ENCODE data around the gene C5AR1. TPM values are rescaled to one million over a fixed set of nuclear protein-coding genes. Genes with fewer than 3 reads are reported as not detected.
"Not testable (repeated sequence)": the region's sequence is repeated elsewhere in the genome, so short reads cannot be mapped to it uniquely, and the experiment has no call there.

The C5AR1 gene
- total and polyA plus RNA-seq, 3 donors from 2014 or later, result 3.5 to 6.1 (median 3.9) TPM

DNA sequence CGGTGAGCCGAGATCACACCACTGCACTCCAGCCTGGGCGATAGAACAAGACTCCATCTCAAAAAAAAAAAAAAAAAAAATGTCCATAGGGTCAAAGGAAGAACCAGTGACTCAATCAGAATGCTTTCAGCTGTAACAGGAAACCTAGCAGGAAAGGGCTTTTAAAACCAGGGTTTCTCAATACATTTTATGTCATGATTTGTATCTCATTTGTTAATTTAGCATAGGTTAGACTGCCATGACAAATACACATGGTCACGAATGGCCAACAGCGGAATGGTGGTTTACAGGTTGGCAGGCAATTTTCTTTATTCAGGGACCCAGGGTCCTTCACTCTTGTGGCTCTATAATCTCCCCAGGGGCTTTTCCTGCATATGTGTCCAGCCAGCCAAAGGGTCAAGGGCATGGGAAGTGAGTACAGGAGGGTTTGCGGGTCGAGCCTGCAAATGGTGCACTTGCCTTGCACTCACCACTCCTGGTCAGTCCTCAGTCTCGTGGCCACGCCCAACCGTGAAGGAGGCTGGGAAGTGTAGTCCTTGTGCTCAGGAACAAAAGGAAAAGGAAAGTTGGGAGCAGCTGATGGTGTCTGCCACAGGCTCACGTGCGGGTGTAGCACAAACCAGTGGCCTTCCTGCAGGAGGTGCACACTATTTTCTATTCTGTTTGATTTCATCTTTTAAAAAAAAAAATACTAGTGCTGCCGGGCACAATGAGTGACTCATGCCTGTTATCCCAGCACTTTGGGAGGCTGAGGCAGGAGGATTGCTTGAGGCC lies 54.3 kb downstream of the C5AR1 start:
- Histone ChIP-seq H3K27me3 (no peaks in the 10 kb centered on the region), H3K9me3 (no peaks in the 10 kb centered on the region), H3K36me3 (ENCODE audit: low read depth, missing control alignments) (no peaks in the 10 kb centered on the region), H3K4me1 (no peaks in the 10 kb centered on the region), H3K4me3 (no peak overlapping the region), H3K27ac (no peak overlapping the region)
- no peak for DNase-seq
- intact Hi-C loops (cut with DNase I; ENCODE audit: low total_unique reads), result no loop called here
- TF ChIP-seq POLR2A (IDR thresholded peaks at IDR 0.05), result no peak
- TF ChIP-seq, protein P1, sequence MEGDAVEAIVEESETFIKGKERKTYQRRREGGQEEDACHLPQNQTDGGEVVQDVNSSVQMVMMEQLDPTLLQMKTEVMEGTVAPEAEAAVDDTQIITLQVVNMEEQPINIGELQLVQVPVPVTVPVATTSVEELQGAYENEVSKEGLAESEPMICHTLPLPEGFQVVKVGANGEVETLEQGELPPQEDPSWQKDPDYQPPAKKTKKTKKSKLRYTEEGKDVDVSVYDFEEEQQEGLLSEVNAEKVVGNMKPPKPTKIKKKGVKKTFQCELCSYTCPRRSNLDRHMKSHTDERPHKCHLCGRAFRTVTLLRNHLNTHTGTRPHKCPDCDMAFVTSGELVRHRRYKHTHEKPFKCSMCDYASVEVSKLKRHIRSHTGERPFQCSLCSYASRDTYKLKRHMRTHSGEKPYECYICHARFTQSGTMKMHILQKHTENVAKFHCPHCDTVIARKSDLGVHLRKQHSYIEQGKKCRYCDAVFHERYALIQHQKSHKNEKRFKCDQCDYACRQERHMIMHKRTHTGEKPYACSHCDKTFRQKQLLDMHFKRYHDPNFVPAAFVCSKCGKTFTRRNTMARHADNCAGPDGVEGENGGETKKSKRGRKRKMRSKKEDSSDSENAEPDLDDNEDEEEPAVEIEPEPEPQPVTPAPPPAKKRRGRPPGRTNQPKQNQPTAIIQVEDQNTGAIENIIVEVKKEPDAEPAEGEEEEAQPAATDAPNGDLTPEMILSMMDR (IDR thresholded peaks at IDR 0.05), result no peak
- 87% methylated on average over 13 of the region's 13 CpGs for WGBS, 2 donors

DNA sequence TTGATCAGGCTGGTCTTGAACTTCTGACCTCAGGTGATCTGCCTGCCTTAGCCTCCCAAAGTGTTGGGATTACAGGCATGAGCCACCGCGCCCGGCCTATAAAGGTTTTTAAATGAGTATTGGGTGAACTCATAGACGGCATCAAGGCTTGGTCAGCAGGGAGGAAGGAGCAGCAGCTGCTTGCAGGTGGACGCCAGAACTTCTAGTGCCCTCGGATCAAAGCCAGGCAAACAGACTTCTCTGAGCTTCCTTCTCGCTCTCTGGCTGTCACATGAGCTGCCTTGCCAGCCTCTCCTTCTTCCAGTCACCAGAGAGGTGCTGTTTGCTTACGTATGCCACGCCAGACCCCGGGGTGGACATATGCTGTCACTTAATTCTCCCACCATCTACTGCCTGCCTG lies 55.8 kb downstream of the C5AR1 start:
- WGBS, 2 donors, result 49 to 77% methylated on average over 7 to 10 of the region's 10 CpGs

DNA sequence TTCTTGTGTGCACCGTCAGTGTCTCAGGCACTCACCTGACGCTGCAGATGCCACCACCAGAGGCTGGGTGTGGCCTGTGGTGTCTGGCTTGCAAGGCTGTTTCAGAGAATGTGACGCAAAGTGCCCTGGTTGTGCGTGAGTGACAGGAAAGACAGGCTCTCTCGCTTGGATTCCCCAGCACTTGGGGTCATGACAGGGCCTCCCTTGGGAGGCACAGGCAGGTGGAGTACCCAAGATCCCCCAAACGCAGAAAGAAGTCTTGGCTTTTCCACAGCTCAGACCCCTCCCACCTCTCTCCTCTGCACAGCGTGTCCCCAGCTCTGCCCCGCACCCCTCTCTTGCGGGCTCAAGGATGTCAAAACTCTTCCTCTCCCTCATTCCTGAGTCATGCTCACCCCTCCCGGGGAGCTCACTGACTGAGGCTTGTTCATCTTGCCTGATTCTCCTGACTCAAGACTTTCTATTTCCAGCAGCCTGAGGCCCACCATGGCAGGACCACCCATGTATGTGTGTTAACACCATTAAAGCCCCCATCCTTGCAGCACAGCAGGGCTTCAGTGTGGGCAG lies 60.5 kb downstream of the C5AR1 start:
- H3K4me1 ChIP-seq, result no peaks in the 10 kb centered on the region
- H3K4me3 ChIP-seq, result no peak overlapping the region
- DNase-seq, result no peak
- intact Hi-C loops (cut with DNase I; ENCODE audit: low total_unique reads), result no loop called here
- WGBS, 2 donors, result 63 to 65% methylated on average over 6 to 10 of the region's 10 CpGs
- H3K36me3 ChIP-seq (ENCODE audit: low read depth, missing control alignments), result no peaks in the 10 kb centered on the region
- no peaks in the 10 kb centered on the region for H3K27me3 ChIP-seq
- no peaks in the 10 kb centered on the region for H3K9me3 ChIP-seq
- H3K27ac ChIP-seq, result no peak overlapping the region
- TF ChIP-seq POLR2A (IDR thresholded peaks at IDR 0.05), result no peak
- TF ChIP-seq, protein P1 (IDR thresholded peaks at IDR 0.05), result no peak

More for the DNA sequence above, 55.8 kb downstream of the C5AR1 start:
- H3K4me1 ChIP-seq; H3K27me3 ChIP-seq; H3K27ac ChIP-seq; H3K4me3 ChIP-seq; intact Hi-C loops (cut with DNase I; ENCODE audit: low total_unique reads); DNase-seq; H3K9me3 ChIP-seq; H3K36me3 ChIP-seq (ENCODE audit: low read depth, missing control alignments): not testable (repeated sequence)

DNA sequence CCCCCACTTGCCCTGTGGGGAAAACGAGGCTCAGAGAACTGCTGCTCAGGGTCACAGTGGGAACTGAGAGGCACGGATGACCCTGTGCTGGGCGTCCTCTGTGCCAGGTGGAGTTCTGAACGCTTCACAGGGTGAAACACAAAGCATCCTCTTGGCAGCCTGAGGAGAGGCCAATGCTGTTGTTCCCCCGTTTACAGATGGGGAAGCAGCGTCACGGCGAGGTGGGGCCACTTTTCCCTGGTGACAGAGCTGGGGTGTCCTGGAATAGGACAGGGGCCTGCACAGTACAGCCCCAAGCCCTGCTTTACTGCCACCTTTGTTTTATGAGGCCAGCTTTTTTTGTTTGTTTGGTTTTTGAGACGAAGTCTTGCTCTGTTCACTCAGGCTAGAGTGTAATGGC lies 61.6 kb downstream of the C5AR1 start:
- H3K9me3 ChIP-seq, result no peaks in the 10 kb centered on the region
- no peak overlapping the region for H3K4me3 ChIP-seq
- TF ChIP-seq, protein P1 (IDR thresholded peaks at IDR 0.05), result no peak
- TF ChIP-seq POLR2A (IDR thresholded peaks at IDR 0.05), result no peak
- no peaks in the 10 kb centered on the region for H3K4me1 ChIP-seq
- intact Hi-C loops (cut with DNase I; ENCODE audit: low total_unique reads), result no loop called here
- no peak overlapping the region for H3K27ac ChIP-seq
- 95 to 100% methylated on average over 1 to 9 of the region's 9 CpGs for WGBS, 2 donors
- no peaks in the 10 kb centered on the region for H3K27me3 ChIP-seq
- DNase-seq, result no peak
- no peaks in the 10 kb centered on the region for H3K36me3 ChIP-seq (ENCODE audit: low read depth, missing control alignments)

Other genes with a start within 250 kb of the C5AR1 start
- 10 to 100 TPM; 45.2 to 47.3 TPM for gene ZC3H4, start 196.1 kb upstream of the C5AR1 start, total RNA-seq
- 25.4 TPM for gene ZC3H4, start 196.1 kb upstream of the C5AR1 start, polyA plus RNA-seq (ENCODE audit: insufficient read depth, low read depth, low replicate concordance)
- gene SAE1, start 179.0 kb upstream of the C5AR1 start, total RNA-seq, result 100 to 1,000 TPM; 105 to 124 TPM
- gene SAE1, start 179.0 kb upstream of the C5AR1 start, polyA plus RNA-seq (ENCODE audit: insufficient read depth, low read depth, low replicate concordance), result 185 TPM
- gene BBC3, start 78.7 kb upstream of the C5AR1 start, total RNA-seq, result 10 to 100 TPM; 10.0 to 10.2 TPM
- gene BBC3, start 78.7 kb upstream of the C5AR1 start, polyA plus RNA-seq (ENCODE audit: insufficient read depth, low read depth, low replicate concordance), result 3.3 TPM
- 10 to 100 TPM; 61.0 to 65.0 TPM for gene CCDC9, start 53.3 kb upstream of the C5AR1 start, total RNA-seq
- 50.9 TPM for gene CCDC9, start 53.3 kb upstream of the C5AR1 start, polyA plus RNA-seq (ENCODE audit: insufficient read depth, low read depth, low replicate concordance)
- gene INAFM1, start 35.0 kb upstream of the C5AR1 start, total RNA-seq, result 10 to 100 TPM; 20.8 to 29.5 TPM
- gene INAFM1, start 35.0 kb upstream of the C5AR1 start, polyA plus RNA-seq (ENCODE audit: insufficient read depth, low read depth, low replicate concordance), result 9.0 TPM
- gene C5AR2, start 22.3 kb downstream of the C5AR1 start, total RNA-seq, result 1 to 10 TPM; 2.7 to 3.9 TPM
- 2.8 TPM for gene C5AR2, start 22.3 kb downstream of the C5AR1 start, polyA plus RNA-seq (ENCODE audit: insufficient read depth, low read depth, low replicate concordance)
- gene DHX34, start 39.5 kb downstream of the C5AR1 start, total RNA-seq, result 100 to 1,000 TPM in 1 of 2 donors, 10 to 100 TPM in 1; 67.5 to 102 TPM
- 55.1 TPM for gene DHX34, start 39.5 kb downstream of the C5AR1 start, polyA plus RNA-seq (ENCODE audit: insufficient read depth, low read depth, low replicate concordance)
- 10 to 100 TPM; 12.5 to 21.3 TPM for gene MEIS3, start 109.7 kb downstream of the C5AR1 start, total RNA-seq
- gene MEIS3, start 109.7 kb downstream of the C5AR1 start, polyA plus RNA-seq (ENCODE audit: insufficient read depth, low read depth, low replicate concordance), result 17.4 TPM
- 10 to 100 TPM in 1 of 2 donors, 1 to 10 TPM in 1; 5.0 to 12.9 TPM for gene SLC8A2, start 162.0 kb downstream of the C5AR1 start, total RNA-seq
- gene SLC8A2, start 162.0 kb downstream of the C5AR1 start, polyA plus RNA-seq (ENCODE audit: insufficient read depth, low read depth, low replicate concordance), result 4.2 TPM
- 10 to 100 TPM; 12.9 to 30.0 TPM for gene KPTN, start 174.4 kb downstream of the C5AR1 start, total RNA-seq
- gene KPTN, start 174.4 kb downstream of the C5AR1 start, polyA plus RNA-seq (ENCODE audit: insufficient read depth, low read depth, low replicate concordance), result 13.5 TPM
- gene NAPA, start 205.2 kb downstream of the C5AR1 start, total RNA-seq, result 100 to 1,000 TPM; 227 to 257 TPM
- gene NAPA, start 205.2 kb downstream of the C5AR1 start, polyA plus RNA-seq (ENCODE audit: insufficient read depth, low read depth, low replicate concordance), result 194 TPM

All from testis (tissue), 3 donors.